Memory B cell (primary cell): ENCODE results near the gene FGG.
A peak's percentile ranks its signal among the peaks of the same experiment; 100 is the strongest.

Experiments used
- ATAC-seq: fragments of 150-1000 bp; cut with Tn5 transposase; 2 replicates; pipeline ENCODE4 v1.10.0; 2021; ENCODE audit warnings: low read depth, mild to moderate bottlenecking, moderate library complexity
- DNase-seq, 2 donors: peaks; one replicate each; pipeline ENCODE4 v3.0.0; 2022; ENCODE audit warnings: low spot score in 2 of 2
- H3K27ac Mint-ChIP-seq: one replicate; pipeline ENCODE4 v1.8.0; 2022; ENCODE audit warnings: mild to moderate bottlenecking, moderate library complexity, mixed read lengths
- H3K27me3 Mint-ChIP-seq: one replicate; pipeline ENCODE4 v1.8.0; 2022; ENCODE audit warnings: mixed read lengths
- H3K36me3 Mint-ChIP-seq: one replicate; pipeline ENCODE4 v1.8.0; 2022; ENCODE audit warnings: mild to moderate bottlenecking, mixed read lengths
- H3K4me1 Mint-ChIP-seq: one replicate; pipeline ENCODE4 v1.8.0; 2022; ENCODE audit warnings: mixed read lengths
- H3K4me3 Mint-ChIP-seq: one replicate; pipeline ENCODE4 v1.8.0; 2022; ENCODE audit warnings: mild to moderate bottlenecking, moderate library complexity, mixed read lengths
- H3K9me3 Mint-ChIP-seq: one replicate; pipeline ENCODE4 v1.8.0; 2022; ENCODE audit warnings: mixed read lengths

The FGG gene

GRCh38 chr4:154622598-154622997, 10.1 kb upstream of the FGG start:
- H3K27me3 Mint-ChIP-seq, result peaks cover 6% of the 10 kb centered on the region
- DNase-seq (peak in 1 of 2 donors; percentile 33), ATAC-seq (peak; percentile 39)
- no peaks in the 10 kb centered on the region for H3K36me3 Mint-ChIP-seq
- no peaks in the 10 kb centered on the region for H3K9me3 Mint-ChIP-seq
- no peak overlapping the region for H3K27ac Mint-ChIP-seq
- H3K4me3 Mint-ChIP-seq, result no peak overlapping the region
- peaks cover 5% of the 10 kb centered on the region for H3K4me1 Mint-ChIP-seq

- H3K27me3 Mint-ChIP-seq, result no peaks in the 10 kb centered on the region
- peaks cover 8% of the 10 kb centered on the region for H3K4me1 Mint-ChIP-seq
- ATAC-seq (no peak), DNase-seq (no peak)
- no peaks in the 10 kb centered on the region for H3K9me3 Mint-ChIP-seq
- H3K4me3 Mint-ChIP-seq, result no peak overlapping the region
- no peaks in the 10 kb centered on the region for H3K36me3 Mint-ChIP-seq
- H3K27ac Mint-ChIP-seq, result no peak overlapping the region
These were observed 7.7 kb upstream of the FGG start for GRCh38 chr4:154620111-154620510.

GRCh38 chr4:154618708-154619315, 6.4 kb upstream of the FGG start:
- H3K4me1 Mint-ChIP-seq, result peaks cover 8% of the 10 kb centered on the region
- H3K27me3 Mint-ChIP-seq, result peaks cover under 1% of the 10 kb centered on the region
- DNase-seq, result peak; percentile 34 to 40
- peak; percentile 70 for ATAC-seq
- H3K36me3 Mint-ChIP-seq, result no peaks in the 10 kb centered on the region
- no peaks in the 10 kb centered on the region for H3K9me3 Mint-ChIP-seq
- no peak overlapping the region for H3K4me3 Mint-ChIP-seq
- no peak overlapping the region for H3K27ac Mint-ChIP-seq

- ATAC-seq (no peak), DNase-seq (no peak)
- Mint-ChIP-seq H3K4me1 (peaks cover 8% of the 10 kb centered on the region), H3K4me3 (no peak overlapping the region), H3K36me3 (no peaks in the 10 kb centered on the region), H3K9me3 (no peaks in the 10 kb centered on the region), H3K27me3 (peaks cover 2% of the 10 kb centered on the region), H3K27ac (no peak overlapping the region)
These were observed 5.4 kb upstream of the FGG start for GRCh38 chr4:154617820-154618317.

DNA sequence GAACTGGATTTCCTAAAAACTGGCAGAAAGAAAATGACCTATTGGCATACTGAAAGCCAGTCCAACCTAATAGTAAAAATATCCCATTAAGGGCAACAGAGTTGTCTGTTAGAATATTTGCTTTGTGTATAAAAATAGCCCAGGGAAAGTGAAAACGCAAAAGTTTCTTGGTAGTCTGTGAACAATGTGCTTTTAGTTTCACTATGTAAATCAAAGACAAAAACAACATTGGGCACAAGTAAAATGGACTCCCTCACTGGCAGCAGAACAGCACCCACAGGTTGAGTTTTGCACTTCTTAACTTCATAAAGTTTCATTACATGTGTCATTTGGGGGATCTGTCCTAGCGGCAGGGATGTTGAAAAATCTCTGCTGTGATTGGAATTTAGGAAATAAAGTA, 4.3 kb upstream of the FGG start:
- H3K9me3 Mint-ChIP-seq, result no peaks in the 10 kb centered on the region
- peak overlapping the region; percentile 79 for H3K27ac Mint-ChIP-seq
- H3K27me3 Mint-ChIP-seq, result peaks cover 2% of the 10 kb centered on the region
- peak overlapping the region; percentile 18 for H3K4me3 Mint-ChIP-seq
- H3K4me1 Mint-ChIP-seq, result peaks cover 8% of the 10 kb centered on the region
- DNase-seq (no peak), ATAC-seq (peak; percentile 81)
- no peaks in the 10 kb centered on the region for H3K36me3 Mint-ChIP-seq

- DNase-seq, result no peak
- peaks cover 8% of the 10 kb centered on the region for H3K4me1 Mint-ChIP-seq
- H3K4me3 Mint-ChIP-seq, result no peak overlapping the region
- no peak for ATAC-seq
- no peak overlapping the region for H3K27ac Mint-ChIP-seq
- H3K36me3 Mint-ChIP-seq, result no peaks in the 10 kb centered on the region
- peaks cover 2% of the 10 kb centered on the region for H3K27me3 Mint-ChIP-seq
- H3K9me3 Mint-ChIP-seq, result no peaks in the 10 kb centered on the region
These were observed 3.8 kb upstream of the FGG start for GRCh38 chr4:154616287-154616686.

GRCh38 chr4:154615211-154615610, 2.8 kb upstream of the FGG start:
- Mint-ChIP-seq H3K4me1 (peaks cover 8% of the 10 kb centered on the region), H3K27ac (no peak overlapping the region), H3K36me3 (no peaks in the 10 kb centered on the region), H3K27me3 (peaks cover 2% of the 10 kb centered on the region), H3K9me3 (no peaks in the 10 kb centered on the region), H3K4me3 (no peak overlapping the region)
- DNase-seq (no peak), ATAC-seq (no peak)

DNA sequence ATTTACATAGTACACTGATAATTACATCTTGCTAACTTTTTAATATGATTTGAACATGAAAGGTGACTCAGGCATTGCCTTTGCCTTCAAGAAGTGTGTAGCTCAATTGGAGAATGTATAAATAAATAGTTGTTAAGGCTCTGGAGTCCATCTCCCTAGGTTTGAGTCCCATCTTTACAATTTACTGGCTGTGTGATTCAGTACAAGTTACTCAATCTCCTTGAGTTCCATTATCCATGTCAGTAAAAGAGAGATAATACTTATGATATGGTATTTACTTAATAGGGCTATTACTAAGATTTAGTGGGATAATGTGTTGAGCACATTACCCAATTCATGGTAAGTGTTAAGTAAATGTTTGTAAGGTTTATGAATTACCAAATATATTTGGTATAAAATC, 1.9 kb upstream of the FGG start:
- no peak overlapping the region for H3K4me3 Mint-ChIP-seq
- no peaks in the 10 kb centered on the region for H3K36me3 Mint-ChIP-seq
- H3K27ac Mint-ChIP-seq, result no peak overlapping the region
- no peak for DNase-seq
- no peaks in the 10 kb centered on the region for H3K9me3 Mint-ChIP-seq
- peaks cover 8% of the 10 kb centered on the region for H3K4me1 Mint-ChIP-seq
- H3K27me3 Mint-ChIP-seq, result peaks cover 2% of the 10 kb centered on the region
- no peak for ATAC-seq

GRCh38 chr4:154611833-154612232, 623 bp downstream of the FGG start:
- ATAC-seq (no peak), DNase-seq (no peak)
- H3K36me3 Mint-ChIP-seq, result no peaks in the 10 kb centered on the region
- no peak overlapping the region for H3K4me3 Mint-ChIP-seq
- no peaks in the 10 kb centered on the region for H3K9me3 Mint-ChIP-seq
- H3K27ac Mint-ChIP-seq, result no peak overlapping the region
- H3K27me3 Mint-ChIP-seq, result peaks cover 2% of the 10 kb centered on the region
- peaks cover 5% of the 10 kb centered on the region for H3K4me1 Mint-ChIP-seq

- Mint-ChIP-seq H3K4me1 (no peaks in the 10 kb centered on the region), H3K27me3 (peaks cover 4% of the 10 kb centered on the region), H3K4me3 (no peak overlapping the region), H3K27ac (no peak overlapping the region), H3K9me3 (no peaks in the 10 kb centered on the region), H3K36me3 (no peaks in the 10 kb centered on the region)
- ATAC-seq (peak; percentile 27), DNase-seq (no peak)
These were observed 1.9 kb downstream of the FGG start for GRCh38 chr4:154610582-154610981.

DNA sequence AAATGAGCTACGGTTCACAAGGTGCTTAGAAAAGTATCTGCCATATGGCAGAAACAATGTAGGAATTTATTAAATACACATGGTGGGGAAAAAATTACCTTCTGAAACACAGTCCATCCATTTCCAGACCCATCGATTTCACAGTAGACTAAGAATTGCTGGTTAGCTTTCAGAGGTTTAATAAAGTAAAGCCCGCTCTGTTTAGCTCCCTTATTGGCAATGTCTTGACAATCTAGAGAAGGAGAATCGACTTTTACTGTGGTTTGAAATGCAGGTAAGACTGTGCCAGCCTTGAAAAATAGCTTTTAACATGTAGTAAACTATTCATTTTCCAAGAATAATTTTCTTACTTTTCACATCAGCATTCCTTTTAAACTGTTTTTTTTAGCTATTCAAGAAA, 2.9 kb downstream of the FGG start:
- H3K27me3 Mint-ChIP-seq, result peaks cover 4% of the 10 kb centered on the region
- no peaks in the 10 kb centered on the region for H3K36me3 Mint-ChIP-seq

GRCh38 chr4:154608361-154609252, 3.8 kb downstream of the FGG start:
- Mint-ChIP-seq H3K36me3 (no peaks in the 10 kb centered on the region), H3K27me3 (peaks cover 2% of the 10 kb centered on the region), H3K4me3 (no peak overlapping the region), H3K27ac (no peak overlapping the region), H3K4me1 (no peaks in the 10 kb centered on the region), H3K9me3 (no peaks in the 10 kb centered on the region)
- ATAC-seq, result no peak
- no peak for DNase-seq

More for the DNA sequence above, 2.9 kb downstream of the FGG start:
- no peak overlapping the region for H3K4me3 Mint-ChIP-seq
- ATAC-seq, result no peak
- H3K4me1 Mint-ChIP-seq, result no peaks in the 10 kb centered on the region
- H3K27ac Mint-ChIP-seq, result no peak overlapping the region
- no peaks in the 10 kb centered on the region for H3K9me3 Mint-ChIP-seq
- no peak for DNase-seq

GRCh38 chr4:154606728-154607723, 5.4 kb downstream of the FGG start:
- Mint-ChIP-seq H3K4me3 (no peak overlapping the region), H3K4me1 (no peaks in the 10 kb centered on the region), H3K9me3 (no peaks in the 10 kb centered on the region), H3K27me3 (peaks cover 6% of the 10 kb centered on the region), H3K36me3 (no peaks in the 10 kb centered on the region), H3K27ac (no peak overlapping the region)
- no peak for ATAC-seq
- DNase-seq, result no peak
